Measurements from ENCODE around the gene MMEL1.

DNA sequence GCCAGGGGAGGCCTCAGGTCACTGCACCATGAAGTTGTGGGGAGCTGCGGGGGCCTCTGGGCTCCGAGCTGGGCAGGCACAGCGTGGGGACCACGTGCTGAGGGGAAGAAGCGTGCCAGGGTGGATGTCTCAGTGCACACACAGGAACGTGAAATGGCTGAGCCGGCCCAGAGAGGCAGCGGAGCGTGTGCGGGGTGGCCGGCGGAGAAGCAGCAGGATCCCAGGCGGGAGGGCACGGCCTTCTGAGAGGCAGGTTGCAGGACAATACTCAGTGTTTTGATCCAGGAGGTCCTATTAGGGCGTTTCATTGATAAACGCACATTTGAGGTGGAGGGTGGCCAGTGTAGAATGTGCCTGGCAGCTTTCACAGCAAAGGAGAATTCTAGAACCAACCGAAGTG lies 63.8 kb downstream of the MMEL1 start:
- TF ChIP-seq, protein P1, sequence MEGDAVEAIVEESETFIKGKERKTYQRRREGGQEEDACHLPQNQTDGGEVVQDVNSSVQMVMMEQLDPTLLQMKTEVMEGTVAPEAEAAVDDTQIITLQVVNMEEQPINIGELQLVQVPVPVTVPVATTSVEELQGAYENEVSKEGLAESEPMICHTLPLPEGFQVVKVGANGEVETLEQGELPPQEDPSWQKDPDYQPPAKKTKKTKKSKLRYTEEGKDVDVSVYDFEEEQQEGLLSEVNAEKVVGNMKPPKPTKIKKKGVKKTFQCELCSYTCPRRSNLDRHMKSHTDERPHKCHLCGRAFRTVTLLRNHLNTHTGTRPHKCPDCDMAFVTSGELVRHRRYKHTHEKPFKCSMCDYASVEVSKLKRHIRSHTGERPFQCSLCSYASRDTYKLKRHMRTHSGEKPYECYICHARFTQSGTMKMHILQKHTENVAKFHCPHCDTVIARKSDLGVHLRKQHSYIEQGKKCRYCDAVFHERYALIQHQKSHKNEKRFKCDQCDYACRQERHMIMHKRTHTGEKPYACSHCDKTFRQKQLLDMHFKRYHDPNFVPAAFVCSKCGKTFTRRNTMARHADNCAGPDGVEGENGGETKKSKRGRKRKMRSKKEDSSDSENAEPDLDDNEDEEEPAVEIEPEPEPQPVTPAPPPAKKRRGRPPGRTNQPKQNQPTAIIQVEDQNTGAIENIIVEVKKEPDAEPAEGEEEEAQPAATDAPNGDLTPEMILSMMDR (CRISPR knock-in tag; IDR thresholded peaks at IDR 0.05) = no peak
- TF ChIP-seq YY1 (IDR thresholded peaks at IDR 0.05; ENCODE audit: insufficient read depth, insufficient replicate concordance, low read depth, low read length) (no peak), ZFP36 (IDR thresholded peaks at IDR 0.05; ENCODE audit: borderline replicate concordance, low read depth, low read length, partially characterized antibody) (no peak), POLR2A (IDR thresholded peaks at IDR 0.05; ENCODE audit: insufficient read depth in 1 of 2, low read depth in 2 of 2, low read length in 2 of 2) (no peak), NAIF1 (CRISPR knock-in tag; IDR thresholded peaks at IDR 0.05; ENCODE audit: borderline replicate concordance) (no peak), KDM5B (CRISPR knock-in tag; IDR thresholded peaks at IDR 0.05; ENCODE audit: borderline replicate concordance) (no peak), CREB1 (IDR thresholded peaks at IDR 0.05) (no peak), CREB1 (CRISPR knock-in tag; IDR thresholded peaks at IDR 0.05) (no peak)
- TF ChIP-seq, protein P2, sequence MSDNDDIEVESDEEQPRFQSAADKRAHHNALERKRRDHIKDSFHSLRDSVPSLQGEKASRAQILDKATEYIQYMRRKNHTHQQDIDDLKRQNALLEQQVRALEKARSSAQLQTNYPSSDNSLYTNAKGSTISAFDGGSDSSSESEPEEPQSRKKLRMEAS (IDR thresholded peaks at IDR 0.05) = no peak
- TF ChIP-seq, protein P3, sequence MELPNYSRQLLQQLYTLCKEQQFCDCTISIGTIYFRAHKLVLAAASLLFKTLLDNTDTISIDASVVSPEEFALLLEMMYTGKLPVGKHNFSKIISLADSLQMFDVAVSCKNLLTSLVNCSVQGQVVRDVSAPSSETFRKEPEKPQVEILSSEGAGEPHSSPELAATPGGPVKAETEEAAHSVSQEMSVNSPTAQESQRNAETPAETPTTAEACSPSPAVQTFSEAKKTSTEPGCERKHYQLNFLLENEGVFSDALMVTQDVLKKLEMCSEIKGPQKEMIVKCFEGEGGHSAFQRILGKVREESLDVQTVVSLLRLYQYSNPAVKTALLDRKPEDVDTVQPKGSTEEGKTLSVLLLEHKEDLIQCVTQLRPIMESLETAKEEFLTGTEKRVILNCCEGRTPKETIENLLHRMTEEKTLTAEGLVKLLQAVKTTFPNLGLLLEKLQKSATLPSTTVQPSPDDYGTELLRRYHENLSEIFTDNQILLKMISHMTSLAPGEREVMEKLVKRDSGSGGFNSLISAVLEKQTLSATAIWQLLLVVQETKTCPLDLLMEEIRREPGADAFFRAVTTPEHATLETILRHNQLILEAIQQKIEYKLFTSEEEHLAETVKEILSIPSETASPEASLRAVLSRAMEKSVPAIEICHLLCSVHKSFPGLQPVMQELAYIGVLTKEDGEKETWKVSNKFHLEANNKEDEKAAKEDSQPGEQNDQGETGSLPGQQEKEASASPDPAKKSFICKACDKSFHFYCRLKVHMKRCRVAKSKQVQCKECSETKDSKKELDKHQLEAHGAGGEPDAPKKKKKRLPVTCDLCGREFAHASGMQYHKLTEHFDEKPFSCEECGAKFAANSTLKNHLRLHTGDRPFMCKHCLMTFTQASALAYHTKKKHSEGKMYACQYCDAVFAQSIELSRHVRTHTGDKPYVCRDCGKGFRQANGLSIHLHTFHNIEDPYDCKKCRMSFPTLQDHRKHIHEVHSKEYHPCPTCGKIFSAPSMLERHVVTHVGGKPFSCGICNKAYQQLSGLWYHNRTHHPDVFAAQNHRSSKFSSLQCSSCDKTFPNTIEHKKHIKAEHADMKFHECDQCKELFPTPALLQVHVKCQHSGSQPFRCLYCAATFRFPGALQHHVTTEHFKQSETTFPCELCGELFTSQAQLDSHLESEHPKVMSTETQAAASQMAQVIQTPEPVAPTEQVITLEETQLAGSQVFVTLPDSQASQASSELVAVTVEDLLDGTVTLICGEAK (IDR thresholded peaks at IDR 0.05) = no peak
- TF ChIP-seq, protein P3 (CRISPR knock-in tag; IDR thresholded peaks at IDR 0.05) = no peak

All from HepG2 (cell line).